Skeletal muscle tissue (tissue), 4 donors: ENCODE results near the gene SDK1. TPM values are rescaled to one million over a fixed set of nuclear protein-coding genes. Genes with fewer than 3 reads are reported as not detected.

Experiments used
- H3K27ac ChIP-seq: one replicate; pipeline ENCODE4 v1.7.0; 2013; ENCODE audit warnings: mild to moderate bottlenecking, low read depth, low read length, inconsistent platforms
- H3K27me3 ChIP-seq, 3 donors: one replicate each; pipeline ENCODE4 v1.7.0; 2013; ENCODE audit warnings: low read length in 3 of 3; ENCODE audit not compliant: control insufficient read depth in 3 of 3, insufficient read depth in 3 of 3
- H3K36me3 ChIP-seq, 3 donors: one replicate each; pipeline ENCODE4 v1.7.0; 2013; ENCODE audit warnings: low read length in 3 of 3; ENCODE audit not compliant: control insufficient read depth in 3 of 3, insufficient read depth in 3 of 3
- H3K4me1 ChIP-seq, 3 donors: one replicate each; pipeline ENCODE4 v1.7.0; 2013; ENCODE audit warnings: low read length in 3 of 3, mild to moderate bottlenecking in 3 of 3; ENCODE audit not compliant: control insufficient read depth in 3 of 3, insufficient read depth in 3 of 3
- H3K4me3 ChIP-seq, 3 donors: one replicate each; pipeline ENCODE4 v1.7.0; 2013; ENCODE audit warnings: low read length in 3 of 3
- H3K9ac ChIP-seq, 3 donors: one replicate each; pipeline ENCODE4 v1.7.0; 2013; ENCODE audit warnings: low read length in 3 of 3, mild to moderate bottlenecking in 3 of 3, moderate library complexity in 2 of 3, low read depth in 1 of 3
- H3K9me3 ChIP-seq, 3 donors: one replicate each; pipeline ENCODE4 v1.7.0; 2013; ENCODE audit warnings: low read length in 3 of 3; ENCODE audit not compliant: control insufficient read depth in 3 of 3
- total RNA-seq: library from RNA; depleted of rRNA; stranded (reverse); fragments of >200 nt; gene quantifications from one replicate; pipeline ENCODE4 v1.2.3, GENCODE V29; 2014
- donor health status: Osteomylitis.

Gene SDK1
- total RNA-seq, 1 donor from 2014 or later, result 3.7 TPM

- H3K27me3 ChIP-seq, result no peaks in the 10 kb centered on the region
- peaks cover 0 to 2% (median 0%) of the 10 kb centered on the region in 3 donors for H3K36me3 ChIP-seq
- no peaks in the 10 kb centered on the region for H3K4me1 ChIP-seq
- no peak overlapping the region for H3K4me3 ChIP-seq
- peaks cover 0 to 8% (median 0%) of the 10 kb centered on the region in 3 donors for H3K9me3 ChIP-seq
- H3K9ac ChIP-seq, result no peak overlapping the region
- no peak overlapping the region for H3K27ac ChIP-seq
Observed at GRCh38 chr7:4107839-4108238, 806.8 kb downstream of the SDK1 start.

- Histone ChIP-seq H3K9ac (no peak overlapping the region), H3K4me3 (no peak overlapping the region), H3K27me3 (no peaks in the 10 kb centered on the region), H3K27ac (no peak overlapping the region), H3K36me3 (peaks cover 0 to 2% (median 0%) of the 10 kb centered on the region in 3 donors), H3K9me3 (peaks cover 0 to 4% (median 0%) of the 10 kb centered on the region in 3 donors), H3K4me1 (no peaks in the 10 kb centered on the region)
Observed at GRCh38 chr7:4108951-4109350, 807.9 kb downstream of the SDK1 start.

- Histone ChIP-seq H3K4me1 (no peaks in the 10 kb centered on the region), H3K9me3 (peaks cover 0 to 2% (median 0%) of the 10 kb centered on the region in 3 donors), H3K9ac (no peak overlapping the region), H3K27ac (no peak overlapping the region), H3K4me3 (no peak overlapping the region), H3K27me3 (no peaks in the 10 kb centered on the region), H3K36me3 (peaks cover 0 to 2% (median 0%) of the 10 kb centered on the region in 3 donors)
Observed at GRCh38 chr7:4109481-4110110, 808.5 kb downstream of the SDK1 start.

GRCh38 chr7:4110438-4110837 lies 809.4 kb downstream of the SDK1 start:
- H3K27me3 ChIP-seq, result no peaks in the 10 kb centered on the region

GRCh38 chr7:4111166-4111565 lies 810.1 kb downstream of the SDK1 start:
- Histone ChIP-seq H3K9me3 (peaks cover 0 to 2% (median 0%) of the 10 kb centered on the region in 3 donors), H3K9ac (no peak overlapping the region), H3K4me1 (no peaks in the 10 kb centered on the region), H3K36me3 (peaks cover 0 to 2% (median 0%) of the 10 kb centered on the region in 3 donors), H3K27me3 (no peaks in the 10 kb centered on the region), H3K27ac (no peak overlapping the region), H3K4me3 (no peak overlapping the region)

More at GRCh38 chr7:4110438-4110837, 809.4 kb downstream of the SDK1 start:
- Histone ChIP-seq H3K9me3 (peaks cover 0 to 2% (median 0%) of the 10 kb centered on the region in 3 donors), H3K9ac (no peak overlapping the region), H3K4me1 (no peaks in the 10 kb centered on the region), H3K36me3 (peaks cover 0 to 2% (median 0%) of the 10 kb centered on the region in 3 donors), H3K27ac (no peak overlapping the region), H3K4me3 (no peak overlapping the region)

- H3K4me3 ChIP-seq, result no peak overlapping the region
- no peak overlapping the region for H3K27ac ChIP-seq
- peaks cover 0 to 7% (median 0%) of the 10 kb centered on the region in 3 donors for H3K36me3 ChIP-seq
- H3K9me3 ChIP-seq, result peaks cover 0 to 2% (median 0%) of the 10 kb centered on the region in 3 donors
- no peaks in the 10 kb centered on the region for H3K27me3 ChIP-seq
- H3K9ac ChIP-seq, result no peak overlapping the region
- H3K4me1 ChIP-seq, result no peaks in the 10 kb centered on the region
Observed at GRCh38 chr7:4113271-4113670, 812.2 kb downstream of the SDK1 start.

GRCh38 chr7:4113976-4114375 lies 812.9 kb downstream of the SDK1 start:
- Histone ChIP-seq H3K27me3 (no peaks in the 10 kb centered on the region), H3K4me1 (no peaks in the 10 kb centered on the region), H3K27ac (no peak overlapping the region), H3K9ac (no peak overlapping the region), H3K4me3 (no peak overlapping the region), H3K36me3 (peaks cover 0 to 7% (median 0%) of the 10 kb centered on the region in 3 donors), H3K9me3 (peaks cover 0 to 2% (median 0%) of the 10 kb centered on the region in 3 donors)

GRCh38 chr7:4115442-4115841 lies 814.4 kb downstream of the SDK1 start:
- Histone ChIP-seq H3K36me3 (peaks cover 0 to 7% (median 0%) of the 10 kb centered on the region in 3 donors), H3K27me3 (no peaks in the 10 kb centered on the region), H3K9ac (no peak overlapping the region), H3K4me3 (no peak overlapping the region), H3K27ac (no peak overlapping the region), H3K9me3 (peaks cover 0 to 6% (median 4%) of the 10 kb centered on the region in 3 donors), H3K4me1 (no peaks in the 10 kb centered on the region)

GRCh38 chr7:4115941-4116610 lies 815.0 kb downstream of the SDK1 start:
- H3K4me1 ChIP-seq, result no peaks in the 10 kb centered on the region
- peaks cover 0 to 4% (median 4%) of the 10 kb centered on the region in 3 donors for H3K9me3 ChIP-seq
- no peak overlapping the region for H3K27ac ChIP-seq
- H3K27me3 ChIP-seq, result no peaks in the 10 kb centered on the region
- H3K36me3 ChIP-seq, result peaks cover 0 to 6% (median 0%) of the 10 kb centered on the region in 3 donors
- H3K4me3 ChIP-seq, result no peak overlapping the region
- no peak overlapping the region for H3K9ac ChIP-seq

GRCh38 chr7:4119848-4120247 lies 818.8 kb downstream of the SDK1 start:
- H3K4me1 ChIP-seq, result no peaks in the 10 kb centered on the region
- no peaks in the 10 kb centered on the region for H3K27me3 ChIP-seq
- no peak overlapping the region for H3K27ac ChIP-seq
- H3K9me3 ChIP-seq, result peaks cover 0 to 4% (median 4%) of the 10 kb centered on the region in 3 donors
- H3K9ac ChIP-seq, result no peak overlapping the region
- peaks cover 0 to 6% (median 0%) of the 10 kb centered on the region in 3 donors for H3K36me3 ChIP-seq
- no peak overlapping the region for H3K4me3 ChIP-seq
